ENCODE results near the gene RABEP1. TPM values are rescaled to one million over a fixed set of nuclear protein-coding genes. Genes with fewer than 3 reads are reported as not detected.
"Not testable (repeated sequence)": the region's sequence is repeated elsewhere in the genome, so short reads cannot be mapped to it uniquely, and the experiment has no call there.

The RABEP1 gene, protein sequence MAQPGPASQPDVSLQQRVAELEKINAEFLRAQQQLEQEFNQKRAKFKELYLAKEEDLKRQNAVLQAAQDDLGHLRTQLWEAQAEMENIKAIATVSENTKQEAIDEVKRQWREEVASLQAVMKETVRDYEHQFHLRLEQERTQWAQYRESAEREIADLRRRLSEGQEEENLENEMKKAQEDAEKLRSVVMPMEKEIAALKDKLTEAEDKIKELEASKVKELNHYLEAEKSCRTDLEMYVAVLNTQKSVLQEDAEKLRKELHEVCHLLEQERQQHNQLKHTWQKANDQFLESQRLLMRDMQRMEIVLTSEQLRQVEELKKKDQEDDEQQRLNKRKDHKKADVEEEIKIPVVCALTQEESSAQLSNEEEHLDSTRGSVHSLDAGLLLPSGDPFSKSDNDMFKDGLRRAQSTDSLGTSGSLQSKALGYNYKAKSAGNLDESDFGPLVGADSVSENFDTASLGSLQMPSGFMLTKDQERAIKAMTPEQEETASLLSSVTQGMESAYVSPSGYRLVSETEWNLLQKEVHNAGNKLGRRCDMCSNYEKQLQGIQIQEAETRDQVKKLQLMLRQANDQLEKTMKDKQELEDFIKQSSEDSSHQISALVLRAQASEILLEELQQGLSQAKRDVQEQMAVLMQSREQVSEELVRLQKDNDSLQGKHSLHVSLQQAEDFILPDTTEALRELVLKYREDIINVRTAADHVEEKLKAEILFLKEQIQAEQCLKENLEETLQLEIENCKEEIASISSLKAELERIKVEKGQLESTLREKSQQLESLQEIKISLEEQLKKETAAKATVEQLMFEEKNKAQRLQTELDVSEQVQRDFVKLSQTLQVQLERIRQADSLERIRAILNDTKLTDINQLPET
- 26.6 TPM for total RNA-seq

DNA sequence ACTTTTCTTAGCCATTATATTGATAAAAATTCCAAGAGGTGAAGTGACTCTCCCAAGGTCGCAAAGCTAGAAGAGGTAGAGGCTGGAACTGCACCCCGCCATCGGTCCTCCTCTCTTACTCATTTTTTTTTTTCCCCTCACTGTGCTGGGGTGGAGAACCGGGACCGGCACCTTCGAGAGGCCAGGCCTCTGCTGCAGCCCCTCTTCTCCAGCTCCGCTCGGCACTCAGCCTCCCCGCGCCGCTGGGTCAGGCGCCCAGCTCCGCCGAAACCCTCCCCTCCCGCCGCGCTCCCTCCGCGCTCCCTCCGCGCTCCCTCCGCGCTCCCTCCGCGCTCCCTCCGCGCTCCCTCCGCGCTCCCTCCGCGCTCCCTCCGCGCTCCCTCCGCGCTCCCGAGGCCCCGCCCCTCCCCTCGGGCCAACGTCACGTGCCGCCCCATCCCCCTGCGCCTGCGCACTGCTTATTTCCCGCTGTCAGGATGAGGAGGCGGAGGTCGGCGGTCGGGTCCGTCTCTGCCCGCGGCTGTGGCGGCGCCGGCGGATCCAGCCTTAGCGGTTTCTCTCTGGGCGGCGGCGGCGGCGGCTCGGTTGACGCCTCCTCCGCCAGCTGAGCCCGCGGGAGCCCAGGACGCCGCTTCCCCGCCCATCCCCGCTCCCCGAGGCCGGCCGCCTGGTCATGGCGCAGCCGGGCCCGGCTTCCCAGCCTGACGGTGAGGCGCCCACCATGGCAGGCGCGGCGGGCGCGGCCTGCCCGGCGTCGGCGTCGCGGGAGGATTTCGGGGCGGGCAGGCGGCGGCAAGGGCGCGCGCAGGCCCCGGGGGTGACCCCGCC, at the start of gene RABEP1:
RABEP1 (plus strand) TSS at position 471 of the 828 bp plus-strand sequence; CDS start at position 674, 203 bp downstream.
- no peaks in the 10 kb centered on the region for H3K9me3 ChIP-seq (ENCODE audit: control insufficient read depth in 3 of 3, low read length in 3 of 3)
- H3K9ac ChIP-seq (ENCODE audit: low read depth in 1 of 3, low read length in 3 of 3): peak within 1 kb of the TSS; percentile 80 to 87 (median 81)
- H3K36me3 ChIP-seq (ENCODE audit: control insufficient read depth in 3 of 3, insufficient read depth in 3 of 3, low read length in 3 of 3): no peaks in the 10 kb centered on the region
- peaks cover 29 to 31% (median 29%) of the 10 kb centered on the region in 3 donors for H3K4me1 ChIP-seq (ENCODE audit: control insufficient read depth in 3 of 3, insufficient read depth in 3 of 3, low read length in 3 of 3)
- H3K4me3 ChIP-seq (ENCODE audit: low read length in 3 of 3): peak within 1 kb of the TSS; percentile 78 to 90 (median 82)
- H3K27ac ChIP-seq (ENCODE audit: low read depth, low read length): peak within 1 kb of the TSS; percentile 83
- no peaks in the 10 kb centered on the region for H3K27me3 ChIP-seq (ENCODE audit: control insufficient read depth in 3 of 3, insufficient read depth in 3 of 3, low read length in 3 of 3)

DNA sequence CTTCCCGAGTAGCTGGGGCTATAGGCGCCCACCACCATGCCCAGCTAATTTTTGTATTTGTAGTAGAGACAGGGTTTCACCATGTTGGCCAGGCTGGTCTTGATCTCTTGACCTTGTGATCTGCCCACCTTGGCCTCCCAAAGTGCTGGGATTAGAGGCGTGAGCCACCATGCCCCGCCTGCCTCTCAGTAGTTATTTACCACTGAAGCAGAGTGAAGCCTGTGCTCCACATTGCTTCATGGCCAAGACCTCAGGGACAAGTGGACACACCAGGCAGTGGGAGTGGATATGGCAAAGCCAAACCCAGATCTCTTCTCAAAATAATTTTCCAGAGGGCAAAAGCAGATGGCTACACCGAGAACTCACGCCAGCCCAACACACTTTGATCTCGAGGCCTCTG, 48.6 kb upstream of the RABEP1 start:
- H3K27ac ChIP-seq (ENCODE audit: low read depth, low read length); H3K4me1 ChIP-seq (ENCODE audit: control insufficient read depth in 3 of 3, insufficient read depth in 3 of 3, low read length in 3 of 3): not testable (repeated sequence)

DNA sequence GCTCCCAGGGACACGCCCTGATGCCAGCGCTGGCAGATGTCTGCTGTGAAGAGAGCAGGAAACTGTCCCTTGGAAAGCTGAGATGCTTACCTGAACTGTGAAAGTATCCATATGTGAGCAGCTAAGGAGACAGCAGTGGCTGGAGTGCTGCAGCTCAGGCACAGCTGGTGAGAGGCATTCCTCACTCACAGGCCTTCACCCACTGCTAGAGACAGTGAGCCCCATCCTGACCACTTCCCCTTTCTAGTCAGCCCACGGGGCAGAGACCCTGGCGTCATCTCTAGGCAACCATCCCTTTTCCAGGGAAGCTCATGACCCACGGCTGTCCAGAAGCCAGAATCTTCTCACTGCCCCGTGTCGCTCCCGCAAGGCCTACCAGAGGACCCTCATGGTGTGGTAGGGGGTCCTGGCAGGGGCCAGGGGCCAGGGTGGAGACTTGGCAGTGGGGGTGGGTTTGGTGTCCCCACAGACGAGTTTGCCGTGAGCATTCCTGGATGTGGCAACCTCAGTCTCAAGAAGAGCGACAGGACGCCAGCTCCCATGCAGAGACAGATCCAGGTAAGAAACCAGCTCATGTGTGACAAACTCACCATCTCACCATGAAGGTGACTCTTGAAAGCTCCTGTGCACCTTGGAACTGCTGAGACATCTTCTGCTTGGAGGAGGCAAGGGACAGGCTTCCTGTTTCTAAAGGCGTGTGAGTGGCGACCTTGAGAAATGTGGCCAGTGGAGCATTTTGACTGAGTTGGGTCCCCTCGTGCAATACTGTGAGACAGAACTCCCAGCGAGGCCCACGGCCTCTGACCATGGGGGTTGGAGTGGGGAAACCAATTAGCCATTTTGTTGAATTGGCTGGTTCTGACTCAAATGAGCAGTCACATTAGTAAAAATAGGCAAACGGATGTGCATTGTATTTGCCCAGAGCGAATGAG, 47.2 kb upstream of the RABEP1 start, which contains the start of gene SCIMP:
SCIMP (minus strand) TSS at position 216 of the 932 bp plus-strand sequence; CDS start at position 111, 105 bp downstream.
- Histone ChIP-seq H3K4me1 (ENCODE audit: control insufficient read depth in 3 of 3, insufficient read depth in 3 of 3, low read length in 3 of 3) (no peaks in the 10 kb centered on the region), H3K36me3 (ENCODE audit: control insufficient read depth in 3 of 3, insufficient read depth in 3 of 3, low read length in 3 of 3) (peaks cover 0 to 5% (median 2%) of the 10 kb centered on the region in 3 donors), H3K27ac (ENCODE audit: low read depth, low read length) (no peak within 1 kb of the TSS), H3K27me3 (ENCODE audit: control insufficient read depth in 3 of 3, insufficient read depth in 3 of 3, low read length in 3 of 3) (no peaks in the 10 kb centered on the region), H3K9ac (ENCODE audit: low read depth in 1 of 3, low read length in 3 of 3) (no peak within 1 kb of the TSS), H3K4me3 (ENCODE audit: low read length in 3 of 3) (no peak within 1 kb of the TSS), H3K9me3 (ENCODE audit: control insufficient read depth in 3 of 3, low read length in 3 of 3) (no peaks in the 10 kb centered on the region)

More for the DNA sequence above, 48.6 kb upstream of the RABEP1 start:
- not testable (repeated sequence) for H3K27me3 ChIP-seq (ENCODE audit: control insufficient read depth in 3 of 3, insufficient read depth in 3 of 3, low read length in 3 of 3); H3K9me3 ChIP-seq (ENCODE audit: control insufficient read depth in 3 of 3, low read length in 3 of 3); H3K9ac ChIP-seq (ENCODE audit: low read depth in 1 of 3, low read length in 3 of 3); H3K36me3 ChIP-seq (ENCODE audit: control insufficient read depth in 3 of 3, insufficient read depth in 3 of 3, low read length in 3 of 3); H3K4me3 ChIP-seq (ENCODE audit: low read length in 3 of 3)

DNA sequence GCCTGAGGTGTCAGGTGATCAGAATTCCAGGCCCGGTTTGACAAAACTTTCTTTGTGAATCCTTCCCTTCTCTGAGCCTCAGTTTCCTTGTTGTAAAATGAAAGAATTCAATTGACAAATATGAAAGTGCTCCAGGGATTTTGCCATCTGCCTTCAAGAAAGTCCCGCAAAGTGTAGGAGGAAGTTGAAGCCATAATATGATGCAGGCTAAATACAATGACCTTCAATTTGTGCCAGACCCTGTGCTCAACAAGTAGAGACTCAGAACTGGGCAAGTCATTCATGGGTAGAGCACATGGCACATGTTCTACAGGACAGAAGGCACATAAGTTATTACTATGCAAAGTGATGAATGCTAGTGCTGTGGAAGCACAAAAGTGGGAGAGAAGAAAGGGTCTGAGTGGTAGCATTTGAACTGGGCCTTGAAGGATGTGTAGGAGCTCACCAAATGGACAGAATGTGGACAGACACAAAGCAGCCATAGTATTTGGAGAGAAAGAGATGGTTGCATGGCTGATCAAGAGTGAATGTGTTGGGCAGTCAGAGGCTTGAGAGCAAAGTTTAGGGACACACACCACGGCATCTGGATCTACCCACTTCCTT, 45.0 kb upstream of the RABEP1 start:
- H3K27me3 ChIP-seq (ENCODE audit: control insufficient read depth in 3 of 3, insufficient read depth in 3 of 3, low read length in 3 of 3): no peaks in the 10 kb centered on the region
- H3K9me3 ChIP-seq (ENCODE audit: control insufficient read depth in 3 of 3, low read length in 3 of 3): no peaks in the 10 kb centered on the region
- H3K27ac ChIP-seq (ENCODE audit: low read depth, low read length): no peak overlapping the region
- peaks cover 4 to 7% (median 4%) of the 10 kb centered on the region in 3 donors for H3K4me1 ChIP-seq (ENCODE audit: control insufficient read depth in 3 of 3, insufficient read depth in 3 of 3, low read length in 3 of 3)
- no peak overlapping the region for H3K4me3 ChIP-seq (ENCODE audit: low read length in 3 of 3)
- no peak overlapping the region for H3K9ac ChIP-seq (ENCODE audit: low read depth in 1 of 3, low read length in 3 of 3)
- H3K36me3 ChIP-seq (ENCODE audit: control insufficient read depth in 3 of 3, insufficient read depth in 3 of 3, low read length in 3 of 3): peaks cover 0 to 4% (median 1%) of the 10 kb centered on the region in 3 donors

DNA sequence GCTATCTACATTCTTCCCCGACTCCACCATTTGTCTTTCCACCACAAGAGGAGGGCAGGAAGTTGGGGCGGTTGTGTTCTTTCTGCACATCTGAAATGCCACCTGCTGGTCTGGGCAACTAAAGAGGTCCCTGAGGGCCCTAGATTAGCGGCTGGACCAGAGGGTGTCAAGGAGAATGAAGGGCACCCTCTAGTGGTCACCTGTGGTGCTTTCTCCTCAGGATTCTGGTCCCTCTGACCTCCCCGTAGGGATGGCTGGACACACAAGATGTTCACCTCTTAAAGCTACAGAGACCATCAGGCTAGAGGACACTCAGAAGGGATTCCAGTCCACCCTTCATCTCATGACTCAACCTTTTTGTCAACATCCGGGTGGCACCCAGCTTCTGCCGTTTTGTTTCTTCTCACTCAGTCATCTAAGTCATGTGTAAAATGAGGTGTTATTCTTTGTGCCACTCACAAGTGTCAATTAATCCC, 44.5 kb upstream of the RABEP1 start:
- no peak overlapping the region for H3K4me3 ChIP-seq (ENCODE audit: low read length in 3 of 3)
- H3K9ac ChIP-seq (ENCODE audit: low read depth in 1 of 3, low read length in 3 of 3): no peak overlapping the region
- H3K4me1 ChIP-seq (ENCODE audit: control insufficient read depth in 3 of 3, insufficient read depth in 3 of 3, low read length in 3 of 3): peaks cover 8 to 12% (median 8%) of the 10 kb centered on the region in 3 donors
- H3K27me3 ChIP-seq (ENCODE audit: control insufficient read depth in 3 of 3, insufficient read depth in 3 of 3, low read length in 3 of 3): no peaks in the 10 kb centered on the region
- H3K9me3 ChIP-seq (ENCODE audit: control insufficient read depth in 3 of 3, low read length in 3 of 3): no peaks in the 10 kb centered on the region
- peaks cover 0 to 4% (median 0%) of the 10 kb centered on the region in 3 donors for H3K36me3 ChIP-seq (ENCODE audit: control insufficient read depth in 3 of 3, insufficient read depth in 3 of 3, low read length in 3 of 3)
- no peak overlapping the region for H3K27ac ChIP-seq (ENCODE audit: low read depth, low read length)

DNA sequence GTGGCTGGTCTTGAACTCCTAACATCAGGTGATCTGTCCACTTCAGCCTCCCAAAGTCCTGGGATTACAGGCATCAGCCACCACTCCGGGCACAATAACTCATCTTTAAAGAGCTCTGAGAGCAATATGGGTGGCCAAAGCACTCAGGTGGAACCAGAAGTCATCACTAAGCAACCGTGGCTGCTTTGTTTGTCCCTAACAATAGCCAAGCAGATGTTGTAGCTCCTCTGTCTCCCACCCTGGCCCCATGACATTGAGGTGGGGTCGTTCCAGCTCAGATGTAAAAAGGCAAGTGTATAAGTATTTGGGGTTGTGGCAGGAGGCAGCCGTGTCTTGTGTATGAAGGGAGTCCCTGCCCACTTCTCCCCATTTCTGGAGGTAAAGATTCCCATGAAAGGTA, 43.8 kb upstream of the RABEP1 start:
- peaks cover 0 to 4% (median 0%) of the 10 kb centered on the region in 3 donors for H3K36me3 ChIP-seq (ENCODE audit: control insufficient read depth in 3 of 3, insufficient read depth in 3 of 3, low read length in 3 of 3)
- H3K9ac ChIP-seq (ENCODE audit: low read depth in 1 of 3, low read length in 3 of 3): no peak overlapping the region
- no peak overlapping the region for H3K4me3 ChIP-seq (ENCODE audit: low read length in 3 of 3)
- H3K27me3 ChIP-seq (ENCODE audit: control insufficient read depth in 3 of 3, insufficient read depth in 3 of 3, low read length in 3 of 3): no peaks in the 10 kb centered on the region
- no peaks in the 10 kb centered on the region for H3K9me3 ChIP-seq (ENCODE audit: control insufficient read depth in 3 of 3, low read length in 3 of 3)
- no peak overlapping the region for H3K27ac ChIP-seq (ENCODE audit: low read depth, low read length)
- peaks cover 8 to 18% (median 8%) of the 10 kb centered on the region in 3 donors for H3K4me1 ChIP-seq (ENCODE audit: control insufficient read depth in 3 of 3, insufficient read depth in 3 of 3, low read length in 3 of 3)

DNA sequence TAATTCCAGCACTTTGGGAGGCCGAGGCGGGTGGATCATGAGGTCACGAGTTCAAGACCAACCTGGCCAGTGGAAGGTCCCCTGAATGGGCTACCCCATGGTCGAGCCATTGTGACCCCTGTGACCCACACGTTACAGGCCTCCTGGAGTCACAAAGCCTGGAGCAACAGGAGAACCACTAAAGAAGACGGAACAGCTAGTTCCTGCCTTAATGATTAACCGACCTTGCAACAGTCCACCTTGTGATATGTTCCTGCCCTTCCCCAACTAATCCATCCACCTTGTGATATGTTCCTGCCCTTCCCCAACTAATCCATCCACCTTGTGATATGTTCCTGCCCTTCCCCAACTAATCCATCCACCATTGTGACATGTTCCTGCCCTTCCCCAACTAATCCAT, 42.3 kb upstream of the RABEP1 start:
- not testable (repeated sequence) for H3K27ac ChIP-seq (ENCODE audit: low read depth, low read length); H3K4me3 ChIP-seq (ENCODE audit: low read length in 3 of 3); H3K36me3 ChIP-seq (ENCODE audit: control insufficient read depth in 3 of 3, insufficient read depth in 3 of 3, low read length in 3 of 3); H3K9ac ChIP-seq (ENCODE audit: low read depth in 1 of 3, low read length in 3 of 3); H3K27me3 ChIP-seq (ENCODE audit: control insufficient read depth in 3 of 3, insufficient read depth in 3 of 3, low read length in 3 of 3); H3K9me3 ChIP-seq (ENCODE audit: control insufficient read depth in 3 of 3, low read length in 3 of 3)
- peaks cover 8 to 18% (median 8%) of the 10 kb centered on the region in 3 donors for H3K4me1 ChIP-seq (ENCODE audit: control insufficient read depth in 3 of 3, insufficient read depth in 3 of 3, low read length in 3 of 3)

DNA sequence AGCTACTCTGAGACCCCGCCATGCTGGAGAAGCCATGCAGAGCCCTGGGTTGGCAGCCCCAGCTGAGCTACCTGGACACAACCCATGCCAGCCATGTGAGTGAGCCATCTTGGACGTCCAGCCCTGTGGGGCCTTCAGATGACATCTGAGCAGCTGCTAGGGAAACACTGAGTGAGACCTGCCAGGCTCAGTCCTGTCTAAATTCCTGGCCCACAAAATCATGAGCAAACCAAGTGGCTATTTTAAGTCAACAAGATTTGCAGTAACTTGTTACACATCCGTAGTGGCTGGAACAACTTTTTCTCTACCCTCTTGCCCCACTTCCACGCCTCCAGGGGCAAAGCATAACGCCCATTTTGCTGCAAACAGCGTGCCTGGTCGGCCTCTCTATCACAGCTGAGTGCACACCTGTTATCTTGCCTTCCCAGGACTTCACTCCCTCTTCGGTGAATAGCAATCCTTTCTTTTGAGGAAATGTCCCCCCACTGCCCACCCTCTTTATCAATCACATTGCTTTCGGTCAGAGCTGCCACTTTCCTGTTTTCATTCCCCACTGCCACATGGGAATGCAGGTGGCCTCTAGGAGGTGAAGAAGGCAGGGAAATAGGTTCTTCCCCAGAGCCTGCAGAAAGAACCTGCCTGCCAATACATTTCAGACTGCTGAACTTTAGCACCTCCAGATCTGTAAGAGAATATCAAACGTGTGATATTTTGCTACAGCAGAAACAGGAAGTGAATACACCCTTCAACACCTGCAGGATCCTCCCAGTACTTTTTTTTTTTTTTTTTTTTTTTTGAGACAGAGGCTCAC, 40.0 kb upstream of the RABEP1 start:
- H3K36me3 ChIP-seq (ENCODE audit: control insufficient read depth in 3 of 3, insufficient read depth in 3 of 3, low read length in 3 of 3): no peaks in the 10 kb centered on the region
- H3K9me3 ChIP-seq (ENCODE audit: control insufficient read depth in 3 of 3, low read length in 3 of 3): no peaks in the 10 kb centered on the region
- H3K4me1 ChIP-seq (ENCODE audit: control insufficient read depth in 3 of 3, insufficient read depth in 3 of 3, low read length in 3 of 3): peaks cover 8 to 18% (median 8%) of the 10 kb centered on the region in 3 donors
- H3K9ac ChIP-seq (ENCODE audit: low read depth in 1 of 3, low read length in 3 of 3): peak overlapping the region in 2 of 3 donors; percentile 68 to 75
- H3K27ac ChIP-seq (ENCODE audit: low read depth, low read length): peak overlapping the region; percentile 59
- H3K27me3 ChIP-seq (ENCODE audit: control insufficient read depth in 3 of 3, insufficient read depth in 3 of 3, low read length in 3 of 3): no peaks in the 10 kb centered on the region
- H3K4me3 ChIP-seq (ENCODE audit: low read length in 3 of 3): peak overlapping the region in 2 of 3 donors; percentile 25 to 41
